Lung microvascular endothelial cell (primary cell): ENCODE data around the gene SNPH. TPM values are rescaled to one million over a fixed set of nuclear protein-coding genes. Genes with fewer than 3 reads are reported as not detected.

ENCODE experiments used
- DNase-seq, 2 donors: peaks; one replicate each; pipeline versions ENCODE4 v3.0.0 to v3.0.0-alpha.2; 2010; ENCODE audit warnings: low read depth in 2 of 2
- total RNA-seq: library from RNA; depleted of rRNA; stranded (reverse); fragments of >200 nt; gene quantifications from 2 replicates; pipeline ENCODE4 v1.2.1, GENCODE V29; 2014

Gene SNPH
- total RNA-seq, 1 donor from 2014 or later = 1.8 TPM

DNA sequence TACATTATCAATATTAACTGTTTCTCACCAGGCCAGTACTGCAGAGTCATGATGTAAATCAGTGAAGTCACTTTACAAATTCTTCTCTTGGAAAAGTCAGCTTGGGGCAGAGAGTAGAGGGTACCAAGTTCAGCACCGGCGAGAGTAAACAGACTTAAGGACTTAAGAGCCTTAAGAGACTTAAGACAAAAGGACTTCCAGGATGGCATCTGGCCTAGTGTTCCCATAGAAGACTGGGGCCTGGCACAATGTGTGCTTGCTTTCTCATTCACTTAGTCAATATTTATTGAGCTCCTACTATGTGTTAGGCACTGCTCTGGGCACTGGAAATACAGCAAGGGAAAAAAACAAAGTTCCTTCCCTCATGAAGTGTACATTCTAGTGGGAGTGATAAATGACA lies 1.4 kb upstream of the SNPH start:
- DNase-seq = no peak

DNA sequence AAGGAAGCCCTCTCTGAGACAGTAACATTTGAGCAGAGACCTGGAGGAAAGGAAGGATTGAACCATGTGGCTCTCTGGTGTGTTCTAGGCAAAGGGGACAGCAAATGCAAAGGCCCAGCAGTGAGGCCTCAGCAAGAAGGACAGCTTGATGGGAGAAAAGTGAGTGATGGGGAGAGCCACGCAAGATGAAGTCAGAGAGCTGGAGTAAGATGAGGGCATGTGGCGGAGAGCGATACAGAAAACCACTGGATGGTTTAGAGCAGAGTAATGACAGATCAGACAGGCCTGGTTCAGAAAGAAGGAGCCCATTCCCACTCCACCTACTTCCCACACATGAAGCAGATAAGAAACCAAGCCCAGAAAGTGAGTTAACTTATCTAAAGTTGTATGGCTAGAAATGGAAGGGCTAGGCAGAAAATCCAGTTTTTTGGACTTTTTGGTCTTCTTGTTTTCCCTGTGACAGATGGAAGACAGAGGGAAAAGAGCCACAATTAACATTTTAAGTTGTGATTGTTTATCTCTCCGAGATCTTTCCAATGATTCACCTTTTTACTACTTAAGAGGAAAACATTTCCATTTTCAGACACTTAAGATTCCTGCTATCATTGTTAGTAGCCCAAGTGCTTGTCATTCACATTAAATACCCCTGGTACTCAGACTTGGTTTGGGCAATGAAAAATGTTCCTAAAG lies 723 bp upstream of the SNPH start:
- peak in 1 of 2 donors; percentile 13 for DNase-seq

DNA sequence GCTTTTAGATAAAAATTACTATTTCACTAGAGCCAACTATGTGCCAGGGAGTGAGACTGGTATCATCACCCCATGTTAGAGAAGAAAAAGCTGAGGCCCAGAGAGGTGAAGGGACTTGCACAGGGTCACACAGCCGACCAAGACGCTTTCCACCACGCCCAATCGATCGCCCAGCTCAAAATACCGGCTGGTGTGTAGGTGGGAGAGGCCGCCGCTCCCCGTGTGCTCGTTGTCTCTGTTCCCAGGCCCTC lies 253 bp upstream of the SNPH start:
- no peak for DNase-seq

DNA sequence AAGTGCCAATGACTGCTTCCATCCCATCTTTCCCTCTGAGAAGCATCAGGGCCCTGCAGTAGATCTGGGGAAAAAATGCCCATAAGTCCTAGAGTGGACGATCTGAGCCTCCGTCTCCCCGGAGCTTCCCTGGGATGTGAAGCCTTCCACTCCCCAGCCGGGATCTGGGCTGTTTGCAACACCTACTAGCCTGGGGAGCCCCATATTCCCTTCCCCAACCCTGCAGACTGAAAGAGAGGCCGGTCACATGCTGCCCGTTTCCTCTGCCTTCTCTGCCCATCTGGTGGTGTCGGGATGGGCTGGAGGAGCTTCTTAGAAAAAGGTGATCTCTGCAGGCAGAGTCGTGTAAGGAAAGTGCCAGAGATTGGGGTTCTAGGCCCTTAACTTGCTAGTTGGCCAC lies 1.1 kb downstream of the SNPH start:
- no peak for DNase-seq

DNA sequence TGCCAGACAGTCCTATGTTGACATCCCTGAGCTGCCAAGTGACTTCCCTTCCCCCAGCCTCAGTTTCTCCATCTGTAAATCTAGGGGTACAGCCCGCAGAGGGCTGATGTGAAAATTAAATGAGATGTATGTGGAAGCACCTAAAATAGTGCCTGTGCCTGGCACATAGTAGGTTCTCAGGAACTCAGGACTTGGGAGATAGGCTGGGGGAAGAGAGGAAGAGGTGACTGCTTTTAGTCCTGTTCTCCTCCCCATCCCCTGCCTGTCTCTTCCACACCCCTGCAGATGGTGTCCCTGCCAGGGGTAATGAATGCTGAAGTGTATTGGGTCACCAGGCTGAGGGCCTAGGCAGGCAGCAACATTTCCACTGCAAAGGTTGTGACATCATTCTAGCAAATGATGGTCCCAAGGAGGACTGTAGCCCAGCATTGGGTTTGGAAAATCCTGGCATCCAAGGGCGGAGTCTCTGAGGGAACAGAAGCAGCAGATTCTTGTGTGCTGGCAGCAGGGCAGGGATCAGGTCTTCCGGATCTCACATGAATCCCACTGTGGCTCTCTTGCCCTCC lies 1.8 kb downstream of the SNPH start:
- DNase-seq = no peak

DNA sequence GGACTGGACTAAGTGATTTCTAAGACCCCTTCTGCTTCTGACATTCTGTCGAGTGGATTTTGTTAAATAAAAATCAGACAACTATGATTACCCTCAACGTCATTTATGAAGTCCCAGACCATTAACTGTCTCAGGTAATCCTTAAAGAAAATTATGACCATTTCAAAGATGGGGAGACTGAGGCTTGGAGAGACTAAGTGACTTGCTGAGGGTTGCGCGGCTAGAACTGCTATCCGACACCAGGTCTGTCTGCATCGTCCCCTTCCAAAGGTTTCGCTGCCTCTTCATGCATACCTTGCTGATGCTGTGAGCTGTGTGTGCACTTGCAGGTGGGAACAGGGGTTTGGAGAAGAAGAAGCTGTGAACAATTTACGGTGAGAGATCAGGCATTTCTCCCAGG lies 3.1 kb downstream of the SNPH start:
- no peak for DNase-seq

DNA sequence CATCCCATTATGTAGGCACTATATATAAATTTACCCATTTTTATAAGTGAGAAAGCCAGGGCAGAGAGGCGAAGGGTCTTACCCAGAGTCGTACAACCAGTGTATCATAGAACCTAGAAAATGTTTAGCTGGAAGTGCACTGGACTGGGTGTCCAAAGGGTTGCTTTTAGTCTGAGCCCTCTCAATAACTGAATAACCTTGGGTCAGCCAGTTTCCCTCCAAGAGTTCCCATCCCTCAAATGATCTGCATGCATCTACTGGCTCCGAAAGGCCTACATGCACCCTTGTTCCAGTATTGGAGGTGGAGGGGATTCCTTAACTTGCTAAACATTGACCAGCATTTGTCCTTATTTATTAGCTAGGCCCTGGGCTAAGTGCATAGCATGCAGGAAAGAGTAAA lies 3.8 kb downstream of the SNPH start:
- no peak for DNase-seq

DNA sequence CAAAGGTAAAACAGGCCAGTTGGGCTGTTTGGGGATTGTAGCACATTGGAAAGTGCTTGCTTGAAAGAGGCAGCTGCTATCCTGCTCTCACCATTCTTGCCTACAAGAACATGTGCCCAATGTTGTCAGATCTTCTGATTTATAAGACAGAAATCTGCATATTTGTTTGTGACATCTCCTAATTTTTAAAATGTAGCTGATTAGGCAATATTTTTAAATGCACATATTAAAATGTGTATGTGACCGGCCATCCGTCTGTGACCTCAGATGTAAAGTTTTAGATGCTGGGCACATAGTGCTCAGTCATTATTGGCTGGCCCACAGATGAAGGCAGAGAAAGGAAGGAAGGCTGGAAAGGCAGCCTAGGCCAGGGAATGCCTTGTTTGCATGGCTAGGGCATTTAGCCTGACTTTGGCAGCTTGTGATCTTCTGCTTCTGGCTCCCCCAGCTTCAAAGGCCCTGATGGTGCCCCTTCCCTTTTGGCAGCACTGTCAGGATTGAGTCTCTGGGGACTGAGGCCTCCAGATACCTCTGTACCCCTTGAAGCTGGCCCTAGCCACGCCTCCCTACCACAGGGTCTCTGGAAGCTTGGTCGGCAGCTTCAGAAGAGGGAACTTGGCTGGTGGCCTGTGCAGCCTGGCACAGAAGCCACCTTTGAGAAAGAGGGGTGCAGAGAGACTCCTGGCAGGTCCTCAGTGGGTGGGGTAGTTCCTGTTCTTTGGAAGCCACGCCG lies 6.4 kb downstream of the SNPH start:
- DNase-seq = no peak

DNA sequence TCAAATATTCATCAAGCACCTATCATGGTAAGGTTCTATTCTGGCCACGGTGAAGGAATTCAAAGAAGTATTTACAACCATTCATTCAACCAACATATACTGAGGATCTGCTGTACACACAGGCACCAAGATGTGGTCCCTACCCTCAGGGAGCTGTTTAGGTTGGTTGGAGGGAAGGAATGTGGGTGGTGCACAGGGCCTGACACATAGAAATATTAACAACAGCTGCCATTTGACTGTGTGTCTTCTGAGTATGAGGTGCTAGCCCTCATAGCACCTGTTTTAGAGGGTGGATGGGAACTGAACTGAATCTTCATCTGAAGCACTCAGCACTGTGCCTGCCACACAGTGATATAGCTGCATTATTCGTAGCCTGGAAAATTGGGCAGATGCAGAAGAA lies 7.3 kb downstream of the SNPH start:
- no peak for DNase-seq

DNA sequence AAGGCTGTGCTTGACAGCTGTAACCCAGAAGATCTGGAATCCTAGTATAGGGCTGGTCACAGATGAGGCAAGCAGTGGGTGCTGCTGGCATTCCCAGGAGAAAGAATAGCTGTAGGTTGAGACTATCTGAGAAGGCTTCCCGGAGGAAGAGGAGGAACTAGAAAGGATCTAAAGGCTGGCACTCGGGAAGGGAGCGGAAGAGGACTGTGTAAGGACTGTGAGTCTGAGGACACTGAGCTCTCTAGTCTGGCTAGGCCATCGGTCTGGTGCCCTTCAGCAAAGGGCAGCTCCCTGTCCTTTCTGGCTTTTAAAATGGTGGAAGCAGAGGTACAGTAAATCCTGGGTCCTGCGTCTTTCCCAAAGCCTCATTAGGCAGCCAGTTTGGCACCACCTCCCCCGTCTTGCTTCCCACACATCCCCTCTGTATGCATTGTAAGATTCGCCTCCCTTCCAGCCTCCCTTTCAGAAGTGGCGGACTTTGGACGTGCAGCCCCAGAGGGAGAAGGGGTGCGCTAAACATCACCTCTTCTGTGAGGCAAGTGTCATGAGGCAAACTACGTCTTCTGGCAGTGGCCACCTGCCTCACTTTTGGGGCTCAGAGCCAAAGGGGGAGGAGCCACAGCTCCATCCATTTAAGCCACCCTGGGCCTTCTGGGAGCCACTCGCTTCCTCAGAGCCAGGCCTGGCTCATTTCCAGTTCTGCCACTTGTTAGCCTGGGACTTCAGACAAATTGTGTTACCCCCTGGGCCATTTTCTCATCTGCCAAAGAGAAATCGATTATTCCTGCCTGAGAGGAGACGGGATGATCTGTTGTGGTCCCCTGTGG lies 8.6 kb downstream of the SNPH start:
- DNase-seq = no peak

DNA sequence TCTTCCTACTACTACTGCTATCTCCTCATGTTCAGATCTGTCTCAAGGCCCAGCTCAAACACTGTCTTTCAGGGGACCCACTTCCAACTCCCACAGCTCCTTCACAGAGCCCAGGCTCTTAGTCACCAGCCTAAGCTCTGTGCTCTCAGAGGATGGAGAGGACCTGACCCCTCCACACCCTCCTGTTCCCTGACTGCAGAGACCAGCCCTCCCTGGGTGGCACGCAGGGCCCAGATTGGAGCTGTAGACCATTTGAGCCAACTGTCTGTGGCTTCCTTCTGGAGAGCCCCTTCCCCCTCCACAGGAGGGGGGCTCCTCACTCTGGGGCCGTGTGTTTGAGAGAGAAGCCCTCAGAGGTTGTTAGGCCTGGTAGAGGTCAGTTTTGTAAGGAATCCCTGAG lies 9.8 kb downstream of the SNPH start:
- no peak for DNase-seq

DNA sequence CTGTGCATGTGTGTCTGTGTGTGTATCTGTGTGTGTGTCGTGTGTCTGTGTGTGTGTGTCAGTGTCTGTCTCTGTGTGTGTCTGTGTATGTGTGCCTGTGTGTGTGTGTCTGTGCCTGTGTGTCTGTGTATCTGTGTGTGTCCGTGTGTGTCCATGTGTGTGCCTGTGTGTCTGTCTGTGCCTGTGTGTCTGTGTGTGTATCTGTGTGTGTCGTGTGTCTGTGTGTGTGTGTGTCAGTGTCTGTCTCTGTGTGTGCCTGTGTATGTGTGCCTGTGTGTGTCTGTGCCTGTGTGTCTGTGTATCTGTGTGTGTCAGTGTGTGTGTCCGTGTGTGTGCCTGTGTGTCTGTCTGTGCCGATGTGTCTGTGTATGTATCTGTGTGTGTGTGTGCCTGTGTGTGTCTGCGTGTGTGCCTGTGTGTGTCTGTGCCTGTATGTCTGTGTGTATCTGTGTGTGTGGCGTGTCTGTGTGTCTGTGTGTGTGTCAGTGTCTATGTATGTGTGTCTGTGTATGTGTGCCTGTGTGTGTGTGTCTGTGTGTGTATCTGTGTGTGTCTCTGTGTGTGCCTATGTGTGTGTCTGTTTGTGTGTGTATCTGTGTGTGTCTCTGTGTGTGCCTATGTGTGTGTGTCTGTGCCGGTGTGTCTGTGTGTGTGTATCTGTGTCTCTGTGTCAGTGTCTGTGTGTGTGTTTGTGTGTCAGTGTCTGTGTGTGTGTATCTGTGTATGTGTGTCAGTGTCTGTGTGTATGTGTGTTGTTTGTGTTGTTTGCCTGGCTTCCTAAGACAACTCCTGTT lies 11.6 kb downstream of the SNPH start:
- no peak for DNase-seq

DNA sequence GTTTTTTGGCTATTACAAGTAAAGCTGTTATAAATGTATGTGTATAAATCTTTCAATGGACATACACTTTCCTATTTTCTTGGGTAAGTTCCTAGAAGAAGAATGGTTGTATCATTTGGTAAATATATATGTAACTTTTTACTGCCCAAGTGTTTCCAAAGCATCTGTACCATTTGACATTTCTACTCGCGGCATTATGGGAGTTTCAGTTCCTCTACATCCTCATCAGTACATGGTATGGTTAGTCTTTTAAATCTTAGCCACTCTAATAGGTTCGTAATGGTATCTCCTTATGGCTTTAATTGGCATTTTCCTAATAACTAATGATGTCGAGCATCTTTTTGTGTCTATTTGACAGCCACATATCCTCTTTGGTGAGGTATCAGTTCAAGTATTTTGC lies 12.9 kb downstream of the SNPH start:
- DNase-seq = no peak

DNA sequence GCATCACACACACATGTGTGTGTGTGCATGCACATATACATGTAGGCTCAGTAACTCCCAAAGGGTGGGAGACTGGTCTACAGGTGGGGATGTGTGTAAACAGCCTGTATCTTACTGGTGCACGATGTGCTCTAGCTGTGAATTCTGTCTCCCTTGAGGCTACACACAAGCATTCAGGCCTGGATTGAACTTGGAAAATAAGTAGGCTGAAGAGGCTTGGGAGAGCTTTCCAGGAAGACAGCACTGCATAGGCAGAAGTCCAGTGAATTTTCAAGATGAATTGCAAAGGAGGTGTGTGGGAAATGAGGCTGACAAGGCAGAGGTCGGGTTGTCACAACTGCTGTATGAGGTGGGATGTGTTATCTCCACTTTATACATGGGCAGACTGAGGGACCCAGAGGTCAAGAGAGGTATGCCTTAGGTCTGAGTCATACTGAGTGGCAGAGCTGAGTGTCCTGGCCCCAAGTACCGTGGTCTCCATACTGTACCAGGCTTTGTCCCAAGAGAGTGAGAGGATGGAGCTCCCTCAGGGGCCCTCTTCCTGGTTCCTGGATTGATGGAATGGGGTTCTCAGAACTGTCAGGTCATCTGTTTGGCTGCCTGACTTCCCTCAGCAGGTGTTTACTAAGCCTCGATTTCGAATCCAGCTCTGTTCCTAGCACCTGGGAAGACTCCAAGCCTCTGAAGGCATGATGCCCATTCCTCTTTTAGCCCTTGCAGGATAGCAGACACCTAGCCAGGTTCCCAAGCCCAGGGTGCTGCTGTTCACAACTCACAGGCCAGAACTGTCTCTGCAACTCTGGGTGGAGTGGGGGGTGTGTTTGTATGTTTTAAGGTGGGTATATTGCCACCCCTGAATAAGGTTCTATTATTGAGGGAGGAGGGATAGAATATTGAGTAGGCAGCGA lies 14.4 kb downstream of the SNPH start:
- no peak for DNase-seq

DNA sequence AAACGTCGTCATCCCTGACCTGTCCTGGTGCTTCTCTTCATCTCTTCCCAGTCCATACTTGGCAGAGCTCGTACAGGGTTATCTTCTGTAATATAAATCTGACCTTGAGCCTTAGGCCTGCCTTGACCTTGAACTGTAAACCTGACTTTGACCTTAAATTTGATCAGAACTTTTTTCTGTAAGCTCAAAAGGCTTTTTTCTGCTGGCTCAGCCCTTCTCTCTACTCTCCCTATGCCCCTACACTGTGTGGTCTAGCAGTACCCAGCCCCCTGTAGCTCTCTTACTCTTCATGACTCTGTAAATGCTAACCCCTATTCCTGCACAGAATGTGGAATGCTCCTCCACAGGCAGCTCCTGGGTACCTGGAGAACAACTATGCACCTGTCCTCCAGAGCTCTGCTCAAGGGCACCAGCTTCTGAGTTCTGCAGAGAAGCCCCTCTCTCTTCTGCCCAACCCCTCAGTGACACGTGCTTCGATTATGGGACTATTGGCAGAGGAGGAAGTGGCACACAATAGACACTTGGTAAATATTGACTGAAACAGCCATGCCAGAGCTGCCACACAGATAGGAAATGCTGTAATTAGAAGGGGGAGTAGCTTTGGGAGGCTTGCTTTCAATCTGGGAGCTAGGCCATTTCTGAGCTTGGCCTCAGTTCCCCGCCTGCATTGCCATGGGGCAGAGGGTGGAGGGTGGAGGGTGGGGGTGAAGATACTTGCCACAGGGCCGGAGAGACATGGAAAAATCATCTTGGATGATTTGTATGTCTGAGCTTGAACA lies 15.4 kb downstream of the SNPH start:
- DNase-seq = no peak

DNA sequence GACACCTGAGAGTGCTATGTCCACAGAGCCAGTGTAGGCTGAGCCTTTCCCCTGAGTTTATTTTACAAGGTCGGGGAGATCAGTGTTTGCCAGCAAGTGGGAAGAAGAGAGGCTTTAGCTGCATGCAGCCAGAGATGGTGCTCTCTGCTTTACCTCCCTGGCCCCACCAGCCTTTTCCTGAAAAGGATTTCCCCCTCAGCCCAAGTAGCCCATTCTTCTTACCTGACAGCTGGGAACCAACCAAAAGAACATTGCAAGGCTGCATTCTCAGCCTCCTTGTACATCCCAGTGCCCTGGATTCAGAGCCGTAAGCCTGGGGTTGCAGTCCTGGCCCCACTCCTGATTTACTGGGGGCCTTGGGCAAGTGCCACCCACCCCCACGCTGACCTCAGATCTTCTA lies 16.9 kb downstream of the SNPH start:
- no peak for DNase-seq

DNA sequence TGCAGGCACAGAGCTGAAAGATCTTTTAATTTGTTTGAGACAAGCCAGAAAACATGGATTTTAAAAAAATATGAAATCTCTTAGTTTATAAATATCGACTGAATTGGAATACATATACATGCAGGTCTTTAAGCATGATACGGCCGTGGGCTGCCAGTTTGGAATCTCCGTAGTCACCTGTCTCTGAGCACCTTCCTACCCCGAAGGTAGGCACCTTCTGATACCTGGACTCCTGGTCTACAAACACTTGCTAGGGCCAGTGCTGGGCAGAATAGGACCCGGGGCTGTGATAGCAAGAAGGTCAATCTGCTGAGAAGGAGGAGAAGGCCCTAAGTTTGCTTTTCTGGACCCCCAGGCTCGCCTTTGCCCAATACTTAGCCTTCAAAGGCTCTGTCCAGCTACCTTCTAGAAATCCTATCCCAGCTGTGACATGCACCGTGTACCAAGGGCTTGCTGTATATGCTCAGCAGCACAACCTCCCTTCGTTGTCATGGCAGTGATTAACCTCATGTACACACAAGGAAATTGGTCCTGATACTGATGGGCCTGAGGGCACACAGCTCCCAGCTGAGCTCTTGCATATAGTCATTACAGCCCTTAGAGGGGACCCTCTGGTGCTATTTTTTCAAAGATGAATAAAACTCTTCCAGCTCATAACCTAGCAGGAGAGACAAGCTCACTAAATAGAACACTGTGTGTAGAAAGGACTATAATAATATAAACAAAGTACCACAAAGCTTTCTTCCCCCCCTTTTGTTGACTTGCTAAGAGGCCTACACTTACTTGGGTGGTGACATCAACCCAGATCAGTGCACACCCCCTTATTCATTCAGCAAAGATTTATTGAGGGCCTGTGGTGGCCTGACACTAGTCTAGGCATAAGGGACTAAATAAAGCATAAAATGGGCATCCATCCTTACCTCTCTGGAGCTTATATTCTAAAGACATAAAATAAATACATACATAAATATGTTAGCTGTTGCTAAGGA lies 17.7 kb downstream of the SNPH start:
- no peak for DNase-seq

DNA sequence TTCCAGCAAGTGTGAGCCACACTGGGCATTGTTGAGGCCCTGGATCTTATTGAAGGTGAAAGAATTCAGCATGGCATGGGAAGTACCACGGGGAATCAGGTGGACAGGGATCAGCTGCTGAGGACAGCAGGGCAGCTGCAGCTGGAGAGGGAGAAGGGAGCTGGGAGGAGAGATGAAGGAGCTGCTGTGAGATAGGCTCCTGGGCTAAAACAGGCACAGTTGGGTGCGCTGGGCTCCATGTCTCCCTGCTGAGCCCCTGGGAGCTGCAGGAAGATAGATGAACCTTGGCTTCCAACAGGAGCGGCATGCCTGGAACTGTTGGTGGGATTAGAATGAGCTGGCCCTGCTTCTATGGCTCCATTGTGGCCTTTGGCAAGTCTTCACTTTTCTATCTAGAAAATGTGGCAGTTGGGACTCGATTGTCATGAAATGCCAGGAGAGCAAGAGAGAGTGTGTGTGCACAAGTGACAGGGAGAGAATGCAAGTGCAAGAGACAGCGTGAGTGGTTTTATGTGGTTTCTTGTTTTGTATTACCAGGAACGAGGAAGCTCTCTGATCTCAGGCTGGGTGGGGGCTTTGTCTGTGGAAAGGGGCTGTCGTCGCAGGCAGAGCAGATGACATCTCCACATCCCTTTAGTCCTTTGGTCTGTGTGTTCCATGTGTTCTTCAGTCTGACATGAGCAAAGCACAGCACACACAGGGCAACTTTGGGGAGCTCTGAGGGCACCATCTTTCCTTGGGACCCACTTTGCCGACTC lies 20.4 kb downstream of the SNPH start:
- DNase-seq = no peak
